ENCODE results near the gene OSBPL2. TPM values are rescaled to one million over a fixed set of nuclear protein-coding genes. Genes with fewer than 3 reads are reported as not detected.

OSBPL2 gene
- total RNA-seq, 1 donor from 2014 or later, result 37.9 TPM

- intact Hi-C loops (cut with micrococcal nuclease), result no loop called here
These were observed 71.8 kb downstream of the OSBPL2 start for GRCh38 chr20:62309947-62310756.

- intact Hi-C loops (cut with micrococcal nuclease), result no loop called here
These were observed 72.4 kb downstream of the OSBPL2 start for GRCh38 chr20:62310757-62311121.

GRCh38 chr20:62311150-62311549 lies 72.8 kb downstream of the OSBPL2 start:
- intact Hi-C loops (cut with micrococcal nuclease), result no loop called here

GRCh38 chr20:62311832-62312661 lies 73.7 kb downstream of the OSBPL2 start:
- intact Hi-C loops (cut with micrococcal nuclease), result no loop called here

- intact Hi-C loops (cut with micrococcal nuclease), result no loop called here
These were observed 74.3 kb downstream of the OSBPL2 start for GRCh38 chr20:62312662-62312977.

GRCh38 chr20:62313021-62313420 lies 74.7 kb downstream of the OSBPL2 start:
- intact Hi-C loops (cut with micrococcal nuclease), result no loop called here

- intact Hi-C loops (cut with micrococcal nuclease), result no loop called here
These were observed 75.4 kb downstream of the OSBPL2 start for GRCh38 chr20:62313460-62314338.

- intact Hi-C loops (cut with micrococcal nuclease), result no loop called here
These were observed 76.0 kb downstream of the OSBPL2 start for GRCh38 chr20:62314339-62314638.

GRCh38 chr20:62314711-62315302 lies 76.5 kb downstream of the OSBPL2 start:
- intact Hi-C loops (cut with micrococcal nuclease), result no loop called here

- intact Hi-C loops (cut with micrococcal nuclease), result no loop called here
These were observed 77.5 kb downstream of the OSBPL2 start for GRCh38 chr20:62315773-62316172.

GRCh38 chr20:62316331-62317166 lies 78.2 kb downstream of the OSBPL2 start:
- intact Hi-C loops (cut with micrococcal nuclease), result no loop called here

GRCh38 chr20:62317167-62317655 lies 78.9 kb downstream of the OSBPL2 start:
- intact Hi-C loops (cut with micrococcal nuclease), result no loop called here

- intact Hi-C loops (cut with micrococcal nuclease), result no loop called here
These were observed 80.4 kb downstream of the OSBPL2 start for GRCh38 chr20:62318400-62319345.

- intact Hi-C loops (cut with micrococcal nuclease), result no loop called here
These were observed 81.1 kb downstream of the OSBPL2 start for GRCh38 chr20:62319346-62319909.

GRCh38 chr20:62320581-62321354 lies 82.4 kb downstream of the OSBPL2 start:
- intact Hi-C loops (cut with micrococcal nuclease), result loop anchor here (1.0 kb wide), 1 partner anchor 18 kb away; the partner anchor contains the start of gene ADRM1

- intact Hi-C loops (cut with micrococcal nuclease), result loop anchor here (1.0 kb wide), 1 partner anchor 19 kb away; the partner anchor contains the start of gene ADRM1
These were observed 83.2 kb downstream of the OSBPL2 start for GRCh38 chr20:62321521-62321948.

- intact Hi-C loops (cut with micrococcal nuclease), result loop anchor here (1.0 kb wide), 1 partner anchor 20 kb away; the partner anchor contains the start of gene ADRM1
These were observed 83.7 kb downstream of the OSBPL2 start for GRCh38 chr20:62321975-62322374.
